Liver (tissue), 9 donors: ENCODE measurements around the gene TM7SF3. TPM values are rescaled to one million over a fixed set of nuclear protein-coding genes. Genes with fewer than 3 reads are reported as not detected.

Experiments
- DNase-seq: peaks from one replicate; pipeline ENCODE4 v3.0.0-alpha.2; 2017; ENCODE audit warnings: low spot score
- H3K27ac ChIP-seq, 2 donors: one replicate each; pipeline ENCODE4 v1.7.0; 2013; ENCODE audit warnings: inconsistent platforms in 2 of 2, low read length in 2 of 2, control low read depth in 1 of 2, low read depth in 1 of 2, mild to moderate bottlenecking in 1 of 2
- H3K27me3 ChIP-seq, 4 donors: one replicate each; pipeline versions ENCODE4 v1.6.1 to v1.7.0; 2013; ENCODE audit warnings: low read length in 3 of 4, inconsistent platforms in 1 of 4, mild to moderate bottlenecking in 1 of 4, moderate library complexity in 1 of 4; ENCODE audit not compliant: control insufficient read depth in 4 of 4, insufficient read depth in 4 of 4
- H3K36me3 ChIP-seq, 4 donors: one replicate each; pipeline versions ENCODE4 v1.6.1 to v1.7.0; 2013; ENCODE audit warnings: low read length in 3 of 4, mild to moderate bottlenecking in 3 of 4, low read depth in 1 of 4, moderate library complexity in 1 of 4; ENCODE audit not compliant: control insufficient read depth in 4 of 4, insufficient read depth in 3 of 4
- H3K4me1 ChIP-seq, 4 donors: one replicate each; pipeline versions ENCODE4 v1.6.1 to v1.7.0; 2013; ENCODE audit warnings: low read length in 3 of 4, mild to moderate bottlenecking in 3 of 4, moderate library complexity in 1 of 4; ENCODE audit not compliant: control insufficient read depth in 4 of 4, insufficient read depth in 4 of 4
- H3K4me3 ChIP-seq, 3 donors: one replicate each; pipeline versions ENCODE4 v1.6.1 to v1.7.0; 2013; ENCODE audit warnings: low read length in 3 of 3, control low read depth in 1 of 3, low read depth in 1 of 3, mild to moderate bottlenecking in 1 of 3
- H3K9ac ChIP-seq, 2 donors: one replicate each; pipeline ENCODE4 v1.7.0; 2013; ENCODE audit warnings: low read length in 2 of 2, mild to moderate bottlenecking in 2 of 2, moderate library complexity in 2 of 2, control low read depth in 1 of 2, low read depth in 1 of 2
- H3K9me3 ChIP-seq, 4 donors: one replicate each; pipeline versions ENCODE4 v1.6.1 to v1.7.0; 2013; ENCODE audit warnings: low read length in 3 of 4; ENCODE audit not compliant: control insufficient read depth in 4 of 4
- EGR1 ChIP-seq, 2 donors: IDR thresholded peaks; 2 replicates each; pipeline ENCODE4 v1.6.1; 2016 to 2018; ENCODE audit warnings: antibody characterized with exemption in 2 of 2, low read depth in 2 of 2
- FOXA1 ChIP-seq: IDR thresholded peaks from 2 replicates; pipeline ENCODE4 v1.6.1; 2016; ENCODE audit warnings: antibody characterized with exemption
- FOXA2 ChIP-seq: IDR thresholded peaks from 2 replicates; pipeline ENCODE4 v1.6.1; 2016; ENCODE audit warnings: antibody characterized with exemption
- GABPA ChIP-seq, 2 donors: IDR thresholded peaks in 1 of 2; conservative IDR thresholded peaks in 1 of 2; 2 replicates each; pipeline ENCODE4 v1.6.1; 2016; ENCODE audit warnings: antibody characterized with exemption in 2 of 2, mild to moderate bottlenecking in 1 of 2, moderate library complexity in 1 of 2
- HNF4A ChIP-seq, 2 donors: conservative IDR thresholded peaks; 2 replicates each; pipeline ENCODE4 v1.6.1; 2016; ENCODE audit warnings: antibody characterized with exemption in 2 of 2, mild to moderate bottlenecking in 2 of 2
- HNF4G ChIP-seq: IDR thresholded peaks from 2 replicates; pipeline ENCODE4 v1.6.1; 2016; ENCODE audit warnings: antibody characterized with exemption
- JUND ChIP-seq, 2 donors: IDR thresholded peaks; 2 replicates each; pipeline ENCODE4 v1.6.1; 2016; ENCODE audit warnings: antibody characterized with exemption in 2 of 2
- NR2F2 ChIP-seq: IDR thresholded peaks from 2 replicates; pipeline ENCODE4 v1.6.1; 2016; ENCODE audit warnings: antibody characterized with exemption
- RAD21 ChIP-seq, 2 donors: IDR thresholded peaks; 2 replicates each; pipeline ENCODE4 v1.6.1; 2016; ENCODE audit warnings: antibody characterized with exemption in 2 of 2, mild to moderate bottlenecking in 2 of 2
- RXRA ChIP-seq, 2 donors: IDR thresholded peaks; 2 replicates each; pipeline ENCODE4 v1.6.1; 2017 to 2018; ENCODE audit warnings: antibody characterized with exemption in 2 of 2, mild to moderate bottlenecking in 1 of 2
- SP1 ChIP-seq: IDR thresholded peaks from 2 replicates; pipeline ENCODE4 v1.6.1; 2018; ENCODE audit warnings: antibody characterized with exemption, mild to moderate bottlenecking
- TAF1 ChIP-seq: conservative IDR thresholded peaks from 2 replicates; pipeline ENCODE4 v1.6.1; 2016; ENCODE audit warnings: antibody characterized with exemption, mild to moderate bottlenecking
- YY1 ChIP-seq: IDR thresholded peaks from 2 replicates; pipeline ENCODE4 v1.6.1; 2016; ENCODE audit warnings: antibody characterized with exemption, mild to moderate bottlenecking
- WGBS: extraction: QIAGEN DNeasy Blood & Tissue Kit; methylation state at CpG from one replicate; pipeline ENCODE4 v1.1.7; 2013; 5-methylcytosine and 5-hydroxymethylcytosine counted together
- polyA plus RNA-seq, 2 donors: library from polyadenylated mRNA; stranded (reverse) in 1 of 2; unstranded in 1 of 2; fragments of 200-250 nt in 1 of 2; fragments of >200 nt in 1 of 2; fragmentation: Nextera tagmentation in 1 of 2; extraction: Ambion mirVana in 1 of 2; gene quantifications; one replicate each; pipeline versions ENCODE4 v1.2.1 to v1.2.3, GENCODE V29; 2013 to 2015
- total RNA-seq, 2 donors: library from RNA; depleted of rRNA; stranded (reverse); fragments of >200 nt; gene quantifications; one replicate each; pipeline ENCODE4 v1.2.3, GENCODE V29; 2014
- TF ChIP-seq, protein P1 (sequence below): fragments of 150-350 bp; IDR thresholded peaks from 2 replicates; pipeline ENCODE4 v1.5.1; 2017; ENCODE audit warnings: improper control_type of control experiment, low read depth, low read length; ENCODE audit not compliant: missing input control
- TF ChIP-seq, protein P2 (sequence below): IDR thresholded peaks from 2 replicates; pipeline ENCODE4 v1.6.1; 2016; ENCODE audit warnings: antibody characterized with exemption
- TF ChIP-seq, protein P3 (sequence below): IDR thresholded peaks from 2 replicates; pipeline ENCODE4 v1.6.1; 2016; ENCODE audit warnings: antibody characterized with exemption
- TF ChIP-seq, protein P4 (sequence below): IDR thresholded peaks from 2 replicates; pipeline ENCODE4 v1.6.1; 2016; ENCODE audit warnings: antibody characterized with exemption, mild to moderate bottlenecking
- TF ChIP-seq, protein P5 (sequence below): IDR thresholded peaks from 2 replicates; pipeline ENCODE4 v1.6.1; 2016; ENCODE audit warnings: antibody characterized with exemption
- donor health status: healthy.
- donor health status: healthy.
- donor health status: healthy.
- donor health status: healthy.
- donor health status: healthy.

The TM7SF3 gene
- total and polyA plus RNA-seq, 4 donors = 21.5 to 60.8 (median 44.6) TPM

DNA sequence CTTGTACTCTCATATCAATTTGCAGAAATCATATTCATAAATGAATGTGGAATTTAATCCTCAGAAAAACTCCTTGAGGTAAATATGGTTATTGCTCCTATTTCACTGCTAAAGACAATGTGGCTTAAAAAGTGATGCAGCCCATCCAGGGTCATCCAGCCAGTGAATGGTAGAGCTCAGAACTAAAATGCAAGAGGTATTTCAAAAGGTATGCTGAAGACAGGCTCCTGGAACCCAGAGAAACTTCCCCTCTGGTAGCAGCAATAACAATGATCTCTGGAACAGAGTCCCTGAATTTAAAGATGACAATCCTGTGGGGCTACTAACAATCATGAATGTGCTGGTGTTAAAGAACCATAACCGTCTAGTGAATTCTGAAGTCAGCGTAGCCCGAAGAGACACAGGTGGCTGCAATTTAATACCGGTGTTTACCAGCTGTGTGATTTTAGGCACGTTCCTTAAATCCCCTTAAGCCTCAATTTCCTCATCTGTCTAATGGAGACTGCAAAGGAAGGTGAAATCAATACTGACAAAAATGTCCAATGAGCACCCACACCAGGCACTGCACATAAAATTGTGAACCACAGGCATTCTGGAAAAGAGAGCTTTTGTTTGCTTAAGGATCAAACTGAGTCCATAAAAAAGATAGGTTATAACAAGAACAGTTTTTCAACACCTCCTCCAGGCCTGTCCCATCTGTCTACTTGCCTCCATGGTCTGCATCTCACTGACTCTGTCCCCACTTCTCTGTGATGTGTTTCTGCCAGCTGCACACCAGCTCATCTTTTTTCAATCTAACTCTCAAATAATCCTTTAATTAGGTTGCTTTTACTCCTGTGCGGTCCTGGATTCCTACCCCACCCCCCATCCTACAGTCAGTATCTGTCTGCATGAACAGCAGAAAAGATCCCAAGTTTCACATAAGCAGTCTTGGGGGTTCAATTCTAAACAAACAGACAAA lies 10.5 kb downstream of the TM7SF3 start:
- peaks cover 4 to 25% (median 17%) of the 10 kb centered on the region in 4 donors for H3K4me1 ChIP-seq
- no peak overlapping the region for H3K4me3 ChIP-seq
- no peak overlapping the region for H3K27ac ChIP-seq
- TF ChIP-seq YY1 (no peak), SP1 (no peak), JUND (IDR thresholded peaks at IDR 0.05) (no peak)
- TF ChIP-seq, protein P1, sequence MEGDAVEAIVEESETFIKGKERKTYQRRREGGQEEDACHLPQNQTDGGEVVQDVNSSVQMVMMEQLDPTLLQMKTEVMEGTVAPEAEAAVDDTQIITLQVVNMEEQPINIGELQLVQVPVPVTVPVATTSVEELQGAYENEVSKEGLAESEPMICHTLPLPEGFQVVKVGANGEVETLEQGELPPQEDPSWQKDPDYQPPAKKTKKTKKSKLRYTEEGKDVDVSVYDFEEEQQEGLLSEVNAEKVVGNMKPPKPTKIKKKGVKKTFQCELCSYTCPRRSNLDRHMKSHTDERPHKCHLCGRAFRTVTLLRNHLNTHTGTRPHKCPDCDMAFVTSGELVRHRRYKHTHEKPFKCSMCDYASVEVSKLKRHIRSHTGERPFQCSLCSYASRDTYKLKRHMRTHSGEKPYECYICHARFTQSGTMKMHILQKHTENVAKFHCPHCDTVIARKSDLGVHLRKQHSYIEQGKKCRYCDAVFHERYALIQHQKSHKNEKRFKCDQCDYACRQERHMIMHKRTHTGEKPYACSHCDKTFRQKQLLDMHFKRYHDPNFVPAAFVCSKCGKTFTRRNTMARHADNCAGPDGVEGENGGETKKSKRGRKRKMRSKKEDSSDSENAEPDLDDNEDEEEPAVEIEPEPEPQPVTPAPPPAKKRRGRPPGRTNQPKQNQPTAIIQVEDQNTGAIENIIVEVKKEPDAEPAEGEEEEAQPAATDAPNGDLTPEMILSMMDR = no peak
- TF ChIP-seq, protein P2, sequence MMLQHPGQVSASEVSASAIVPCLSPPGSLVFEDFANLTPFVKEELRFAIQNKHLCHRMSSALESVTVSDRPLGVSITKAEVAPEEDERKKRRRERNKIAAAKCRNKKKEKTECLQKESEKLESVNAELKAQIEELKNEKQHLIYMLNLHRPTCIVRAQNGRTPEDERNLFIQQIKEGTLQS = no peak
- TF ChIP-seq, protein P3, sequence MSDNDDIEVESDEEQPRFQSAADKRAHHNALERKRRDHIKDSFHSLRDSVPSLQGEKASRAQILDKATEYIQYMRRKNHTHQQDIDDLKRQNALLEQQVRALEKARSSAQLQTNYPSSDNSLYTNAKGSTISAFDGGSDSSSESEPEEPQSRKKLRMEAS = no peak
- WGBS = 93% methylated on average over 6 of the region's 6 CpGs
- no peak overlapping the region for H3K9ac ChIP-seq
- no peaks in the 10 kb centered on the region for H3K9me3 ChIP-seq
- no peak for DNase-seq
- H3K27me3 ChIP-seq = no peaks in the 10 kb centered on the region
- peaks cover 0 to 4% (median 3%) of the 10 kb centered on the region in 4 donors for H3K36me3 ChIP-seq

DNA sequence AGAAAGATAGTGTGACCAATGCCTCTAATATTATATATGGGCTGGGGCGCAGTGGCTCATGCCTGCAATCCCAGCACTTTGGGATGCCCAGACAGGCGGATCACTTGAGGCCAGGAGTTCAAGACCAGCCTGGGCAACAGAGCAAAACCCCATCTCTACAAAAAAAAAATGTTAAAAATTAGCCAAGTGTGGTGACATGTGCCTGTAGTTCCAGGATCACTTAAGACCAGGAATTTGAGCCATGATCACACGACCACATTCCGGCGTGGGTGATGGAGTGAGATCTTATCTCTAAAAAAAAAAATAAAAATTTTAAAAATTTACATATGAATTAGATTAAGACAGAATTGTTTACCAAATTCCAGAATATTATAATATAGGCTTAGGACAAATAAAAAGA lies 12.0 kb downstream of the TM7SF3 start:
- H3K27ac ChIP-seq = no peak overlapping the region
- no peaks in the 10 kb centered on the region for H3K9me3 ChIP-seq
- no peak for DNase-seq
- no peak overlapping the region for H3K9ac ChIP-seq
- H3K4me1 ChIP-seq = peaks cover 4 to 12% (median 10%) of the 10 kb centered on the region in 4 donors
- TF ChIP-seq, protein P4, sequence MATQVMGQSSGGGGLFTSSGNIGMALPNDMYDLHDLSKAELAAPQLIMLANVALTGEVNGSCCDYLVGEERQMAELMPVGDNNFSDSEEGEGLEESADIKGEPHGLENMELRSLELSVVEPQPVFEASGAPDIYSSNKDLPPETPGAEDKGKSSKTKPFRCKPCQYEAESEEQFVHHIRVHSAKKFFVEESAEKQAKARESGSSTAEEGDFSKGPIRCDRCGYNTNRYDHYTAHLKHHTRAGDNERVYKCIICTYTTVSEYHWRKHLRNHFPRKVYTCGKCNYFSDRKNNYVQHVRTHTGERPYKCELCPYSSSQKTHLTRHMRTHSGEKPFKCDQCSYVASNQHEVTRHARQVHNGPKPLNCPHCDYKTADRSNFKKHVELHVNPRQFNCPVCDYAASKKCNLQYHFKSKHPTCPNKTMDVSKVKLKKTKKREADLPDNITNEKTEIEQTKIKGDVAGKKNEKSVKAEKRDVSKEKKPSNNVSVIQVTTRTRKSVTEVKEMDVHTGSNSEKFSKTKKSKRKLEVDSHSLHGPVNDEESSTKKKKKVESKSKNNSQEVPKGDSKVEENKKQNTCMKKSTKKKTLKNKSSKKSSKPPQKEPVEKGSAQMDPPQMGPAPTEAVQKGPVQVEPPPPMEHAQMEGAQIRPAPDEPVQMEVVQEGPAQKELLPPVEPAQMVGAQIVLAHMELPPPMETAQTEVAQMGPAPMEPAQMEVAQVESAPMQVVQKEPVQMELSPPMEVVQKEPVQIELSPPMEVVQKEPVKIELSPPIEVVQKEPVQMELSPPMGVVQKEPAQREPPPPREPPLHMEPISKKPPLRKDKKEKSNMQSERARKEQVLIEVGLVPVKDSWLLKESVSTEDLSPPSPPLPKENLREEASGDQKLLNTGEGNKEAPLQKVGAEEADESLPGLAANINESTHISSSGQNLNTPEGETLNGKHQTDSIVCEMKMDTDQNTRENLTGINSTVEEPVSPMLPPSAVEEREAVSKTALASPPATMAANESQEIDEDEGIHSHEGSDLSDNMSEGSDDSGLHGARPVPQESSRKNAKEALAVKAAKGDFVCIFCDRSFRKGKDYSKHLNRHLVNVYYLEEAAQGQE = no peak
- TF ChIP-seq SP1 (no peak), RAD21 (IDR thresholded peaks at IDR 0.05) (no peak), JUND (IDR thresholded peaks at IDR 0.05) (no peak), FOXA2 (no peak), NR2F2 (no peak), HNF4G (no peak), RXRA (IDR thresholded peaks at IDR 0.05) (no peak), EGR1 (IDR thresholded peaks at IDR 0.05; ENCODE audit: low read depth in 2 of 2) (no peak), TAF1 (no peak), FOXA1 (no peak), GABPA (IDR thresholded peaks at IDR 0.05 in 1 of 2, conservative IDR thresholded peaks at IDR 0.05 in 1 of 2) (no peak), YY1 (no peak), HNF4A (conservative IDR thresholded peaks at IDR 0.05) (no peak)
- TF ChIP-seq, protein P3 = no peak
- TF ChIP-seq, protein P2 = no peak
- TF ChIP-seq, protein P5, sequence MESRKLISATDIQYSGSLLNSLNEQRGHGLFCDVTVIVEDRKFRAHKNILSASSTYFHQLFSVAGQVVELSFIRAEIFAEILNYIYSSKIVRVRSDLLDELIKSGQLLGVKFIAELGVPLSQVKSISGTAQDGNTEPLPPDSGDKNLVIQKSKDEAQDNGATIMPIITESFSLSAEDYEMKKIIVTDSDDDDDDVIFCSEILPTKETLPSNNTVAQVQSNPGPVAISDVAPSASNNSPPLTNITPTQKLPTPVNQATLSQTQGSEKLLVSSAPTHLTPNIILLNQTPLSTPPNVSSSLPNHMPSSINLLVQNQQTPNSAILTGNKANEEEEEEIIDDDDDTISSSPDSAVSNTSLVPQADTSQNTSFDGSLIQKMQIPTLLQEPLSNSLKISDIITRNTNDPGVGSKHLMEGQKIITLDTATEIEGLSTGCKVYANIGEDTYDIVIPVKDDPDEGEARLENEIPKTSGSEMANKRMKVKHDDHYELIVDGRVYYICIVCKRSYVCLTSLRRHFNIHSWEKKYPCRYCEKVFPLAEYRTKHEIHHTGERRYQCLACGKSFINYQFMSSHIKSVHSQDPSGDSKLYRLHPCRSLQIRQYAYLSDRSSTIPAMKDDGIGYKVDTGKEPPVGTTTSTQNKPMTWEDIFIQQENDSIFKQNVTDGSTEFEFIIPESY = no peak
- TF ChIP-seq, protein P1 = no peak
- no peaks in the 10 kb centered on the region for H3K27me3 ChIP-seq
- peaks cover 0 to 8% (median 6%) of the 10 kb centered on the region in 4 donors for H3K36me3 ChIP-seq
- 91% methylated on average over 5 of the region's 5 CpGs for WGBS
- H3K4me3 ChIP-seq = no peak overlapping the region
